Measurements from ENCODE around the gene ZFP3.
"Not testable (repeated sequence)": the region's sequence is repeated elsewhere in the genome, so short reads cannot be mapped to it uniquely, and the experiment has no call there.

The ZFP3 gene

GRCh38 chr17:5139458-5139732 is 61.1 kb downstream of the ZFP3 start:
- DNase-seq = no peak

DNA sequence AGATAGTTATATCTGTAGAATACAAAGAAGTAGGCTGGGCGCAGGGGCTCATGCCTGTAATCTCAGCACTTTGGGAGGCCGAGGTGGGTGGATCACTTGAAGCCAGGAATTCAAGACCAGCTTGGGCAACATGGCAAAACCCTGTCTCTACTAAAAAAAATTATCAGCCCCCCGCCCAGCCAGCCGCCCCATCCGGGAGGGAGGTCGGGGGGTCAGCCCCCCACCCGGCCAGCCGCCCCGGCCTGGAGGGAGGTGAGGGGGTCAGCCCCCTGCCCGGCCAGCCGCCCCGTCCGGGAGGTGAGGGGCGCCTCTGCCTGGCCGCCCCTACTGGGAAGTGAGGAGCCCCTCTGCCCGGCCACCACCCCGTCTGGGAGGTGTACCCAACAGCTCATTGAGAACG is 64.6 kb downstream of the ZFP3 start:
- DNase-seq = not testable (repeated sequence)

Measured in activated naive CD4-positive, alpha-beta T cell (primary cell).